ENCODE results near the gene JMJD8. TPM values are rescaled to one million over a fixed set of nuclear protein-coding genes. Genes with fewer than 3 reads are reported as not detected.

Gene JMJD8
- total and polyA plus RNA-seq, 10 of the 15 experiments (the other 5 are each of a cell fraction or from before 2014, with no cell fraction given): 1.00 to 50.4 (median 30.7) TPM

- TF ChIP-seq CUX1 (IDR thresholded peaks at IDR 0.05; ENCODE audit: insufficient replicate concordance, low read depth, low read length) (no peak), SKIL (IDR thresholded peaks at IDR 0.05; ENCODE audit: low read depth, poor library complexity, severe bottlenecking) (no peak), LARP7 (IDR thresholded peaks at IDR 0.05) (no peak), TCF7 (IDR thresholded peaks at IDR 0.05; ENCODE audit: borderline replicate concordance) (no peak)
Observed at GRCh38 chr16:676565-676902, 7.6 kb downstream of the JMJD8 start (continued).
